Prostate gland (tissue), 2 donors: ENCODE measurements around the gene PTPRM.

Experiments
- POLR2A ChIP-seq: fragments of 450-650 bp; IDR thresholded peaks from one replicate; pipeline ENCODE4 v1.6.1; 2016; ENCODE audit warnings: antibody characterized with exemption, mild to moderate bottlenecking
- TF ChIP-seq, protein P1 (sequence below), 4 experiments: fragments of 200-600 bp in 2 of 4; fragments of 450-650 bp in 2 of 4; sonication (generic) in 2 of 4; IDR thresholded peaks; 1 replicate in 3 of 4; 2 replicates in 1 of 4; pipeline ENCODE4 v1.5.1; 2016 to 2019; ENCODE audit warnings: antibody characterized with exemption in 4 of 4, mild to moderate bottlenecking in 2 of 4, moderate library complexity in 2 of 4

GRCh38 chr18:8036551-8036950 is 469.4 kb downstream of the PTPRM start:
- TF ChIP-seq, protein P1, sequence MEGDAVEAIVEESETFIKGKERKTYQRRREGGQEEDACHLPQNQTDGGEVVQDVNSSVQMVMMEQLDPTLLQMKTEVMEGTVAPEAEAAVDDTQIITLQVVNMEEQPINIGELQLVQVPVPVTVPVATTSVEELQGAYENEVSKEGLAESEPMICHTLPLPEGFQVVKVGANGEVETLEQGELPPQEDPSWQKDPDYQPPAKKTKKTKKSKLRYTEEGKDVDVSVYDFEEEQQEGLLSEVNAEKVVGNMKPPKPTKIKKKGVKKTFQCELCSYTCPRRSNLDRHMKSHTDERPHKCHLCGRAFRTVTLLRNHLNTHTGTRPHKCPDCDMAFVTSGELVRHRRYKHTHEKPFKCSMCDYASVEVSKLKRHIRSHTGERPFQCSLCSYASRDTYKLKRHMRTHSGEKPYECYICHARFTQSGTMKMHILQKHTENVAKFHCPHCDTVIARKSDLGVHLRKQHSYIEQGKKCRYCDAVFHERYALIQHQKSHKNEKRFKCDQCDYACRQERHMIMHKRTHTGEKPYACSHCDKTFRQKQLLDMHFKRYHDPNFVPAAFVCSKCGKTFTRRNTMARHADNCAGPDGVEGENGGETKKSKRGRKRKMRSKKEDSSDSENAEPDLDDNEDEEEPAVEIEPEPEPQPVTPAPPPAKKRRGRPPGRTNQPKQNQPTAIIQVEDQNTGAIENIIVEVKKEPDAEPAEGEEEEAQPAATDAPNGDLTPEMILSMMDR (IDR thresholded peaks at IDR 0.05) = no peak
- no peak for TF ChIP-seq POLR2A
